WTC11 (cell line): ENCODE data around the gene GSN. TPM values are rescaled to one million over a fixed set of nuclear protein-coding genes. Genes with fewer than 3 reads are reported as not detected.

ENCODE experiments used
- ATAC-seq: fragments of 200-7000 bp; cut with Tn5 transposase; 2 replicates; pipeline ENCODE4 v1.10.0; 2021; ENCODE audit warnings: mild to moderate bottlenecking, moderate library complexity
- CTCF ChIA-PET: fragments of 300-600 bp; sonication (Branson Sonifier 250); formaldehyde crosslinking; loops from one replicate; lab custom pipeline; 2021; ENCODE audit warnings: antibody characterized with exemption; lab: Charles Lee
- POLR2A ChIA-PET: fragments of 350-600 bp; sonication (Branson Sonifier 250); formaldehyde crosslinking; loops from one replicate; lab custom pipeline; 2021; ENCODE audit warnings: antibody characterized with exemption; lab: Charles Lee
- DNase-seq: peaks from one replicate; pipeline ENCODE4 v3.0.0; 2021; ENCODE audit warnings: low spot score
- H3K27ac Mint-ChIP-seq: 2 replicates; pipeline ENCODE4 v1.8.0; 2021; ENCODE audit warnings: mixed read lengths
- H3K27me3 Mint-ChIP-seq: 2 replicates; pipeline ENCODE4 v1.8.0; 2021; ENCODE audit warnings: low read depth, mild to moderate bottlenecking, moderate library complexity, mixed read lengths
- H3K36me3 Mint-ChIP-seq: 2 replicates; pipeline ENCODE4 v1.8.0; 2021; ENCODE audit warnings: mixed read lengths
- H3K4me1 Mint-ChIP-seq: 2 replicates; pipeline ENCODE4 v1.8.0; 2022; ENCODE audit warnings: mixed read lengths
- H3K4me3 Mint-ChIP-seq: 2 replicates; pipeline ENCODE4 v1.8.0; 2021; ENCODE audit warnings: mild to moderate bottlenecking, moderate library complexity, mixed read lengths
- H3K9me3 Mint-ChIP-seq: 2 replicates; pipeline ENCODE4 v1.8.0; 2021; ENCODE audit warnings: mixed read lengths
- ATF1 ChIP-seq: sonication (generic); formaldehyde crosslinking; IDR thresholded peaks from 2 replicates; pipeline ENCODE4 v1.8.1; 2023; ENCODE audit warnings: mild to moderate bottlenecking, moderate library complexity, missing genetic modification reagents
- ATF3 ChIP-seq: sonication (generic); formaldehyde crosslinking; conservative IDR thresholded peaks from 2 replicates; pipeline ENCODE4 v1.8.1; 2022; ENCODE audit warnings: mild to moderate bottlenecking, missing genetic modification reagents
- CDX4 ChIP-seq: fragments of 250-450 bp; sonication (Bioruptor Pico); IDR thresholded peaks from 2 replicates; pipeline ENCODE4 v1.9.0; 2021; ENCODE audit warnings: moderate library complexity, mild to moderate bottlenecking, inconsistent platforms, borderline replicate concordance
- CREB1 ChIP-seq: sonication (generic); formaldehyde crosslinking; IDR thresholded peaks from 2 replicates; pipeline ENCODE4 v1.8.0; 2023; ENCODE audit warnings: mild to moderate bottlenecking, missing genetic modification reagents
- CREM ChIP-seq: sonication (generic); formaldehyde crosslinking; IDR thresholded peaks from 2 replicates; pipeline ENCODE4 v1.8.1; 2022; ENCODE audit warnings: mild to moderate bottlenecking, missing genetic modification reagents, moderate library complexity
- ETV6 ChIP-seq: sonication (generic); formaldehyde crosslinking; IDR thresholded peaks from 2 replicates; pipeline ENCODE4 v1.8.1; 2022; ENCODE audit warnings: mild to moderate bottlenecking, missing genetic modification reagents
- GABPB1 ChIP-seq: sonication (generic); formaldehyde crosslinking; IDR thresholded peaks from 2 replicates; pipeline ENCODE4 v1.8.1; 2023; ENCODE audit warnings: mild to moderate bottlenecking, missing genetic modification reagents
- JAZF1 ChIP-seq: fragments of 250-450 bp; sonication (Bioruptor Pico); IDR thresholded peaks from 2 replicates; pipeline ENCODE4 v1.9.0; 2021; ENCODE audit warnings: moderate library complexity, mild to moderate bottlenecking, inconsistent platforms
- NR1H2 ChIP-seq: sonication (generic); formaldehyde crosslinking; IDR thresholded peaks from 2 replicates; pipeline ENCODE4 v1.9.0; 2021; ENCODE audit warnings: mild to moderate bottlenecking, moderate library complexity, missing genetic modification reagents
- NR2C2 ChIP-seq: sonication (generic); formaldehyde crosslinking; IDR thresholded peaks from 2 replicates; pipeline ENCODE4 v1.8.0; 2022; ENCODE audit warnings: mild to moderate bottlenecking, missing genetic modification reagents
- PRRX2 ChIP-seq: fragments of 250-450 bp; sonication (Bioruptor Pico); IDR thresholded peaks from 2 replicates; pipeline ENCODE4 v1.8.0; 2021; ENCODE audit warnings: mild to moderate bottlenecking
- SMAD3 ChIP-seq: sonication (generic); formaldehyde crosslinking; IDR thresholded peaks from 2 replicates; pipeline ENCODE4 v1.8.0; 2022; ENCODE audit warnings: missing genetic modification reagents, mild to moderate bottlenecking, borderline replicate concordance
- USF2 ChIP-seq: sonication (generic); formaldehyde crosslinking; IDR thresholded peaks from 2 replicates; pipeline ENCODE4 v1.8.1; 2023; ENCODE audit warnings: mild to moderate bottlenecking, missing genetic modification reagents, moderate library complexity
- ZNF121 ChIP-seq: sonication (generic); formaldehyde crosslinking; IDR thresholded peaks from 2 replicates; pipeline ENCODE4 v1.8.0; 2023; ENCODE audit warnings: missing genetic modification reagents
- ZNF138 ChIP-seq: sonication (generic); formaldehyde crosslinking; conservative IDR thresholded peaks from 2 replicates; pipeline ENCODE4 v1.8.1; 2022; ENCODE audit warnings: mild to moderate bottlenecking, moderate library complexity, missing genetic modification reagents
- ZNF317 ChIP-seq: sonication (generic); formaldehyde crosslinking; IDR thresholded peaks from 2 replicates; pipeline ENCODE4 v1.8.1; 2023; ENCODE audit warnings: low read depth, mild to moderate bottlenecking, moderate library complexity, missing genetic modification reagents, borderline replicate concordance
- ZNF396 ChIP-seq: fragments of 250-450 bp; sonication (Bioruptor Pico); IDR thresholded peaks from 2 replicates; pipeline ENCODE4 v1.8.0; 2021; ENCODE audit warnings: mild to moderate bottlenecking, moderate library complexity, borderline replicate concordance
- ZNF416 ChIP-seq: fragments of 250-450 bp; sonication (Bioruptor Pico); IDR thresholded peaks from 2 replicates; pipeline ENCODE4 v1.9.0; 2021; ENCODE audit warnings: mild to moderate bottlenecking, inconsistent platforms
- ZNF671 ChIP-seq: fragments of 250-450 bp; sonication (Bioruptor Pico); IDR thresholded peaks from 2 replicates; pipeline ENCODE4 v1.8.0; 2021; ENCODE audit warnings: mild to moderate bottlenecking
- total RNA-seq: library from RNA; stranded (reverse); gene quantifications from 3 replicates; pipeline ENCODE4 v1.2.3, GENCODE V29; 2021
- TF ChIP-seq, protein P1 (sequence below): fragments of 250-450 bp; sonication (Bioruptor Pico); IDR thresholded peaks from 2 replicates; pipeline ENCODE4 v1.9.0; 2021; ENCODE audit warnings: mild to moderate bottlenecking
- TF ChIP-seq, protein P2 (sequence below): fragments of 200-600 bp; IDR thresholded peaks from 2 replicates; pipeline ENCODE4 v1.8.0; 2022; ENCODE audit warnings: antibody characterized with exemption
- TF ChIP-seq, protein P3 (sequence below): fragments of 250-450 bp; sonication (Bioruptor Pico); IDR thresholded peaks from 2 replicates; pipeline ENCODE4 v1.9.0; 2021; ENCODE audit warnings: mild to moderate bottlenecking

GSN gene
- total RNA-seq, 1 experiment from 2014 or later: 47.0 TPM

DNA sequence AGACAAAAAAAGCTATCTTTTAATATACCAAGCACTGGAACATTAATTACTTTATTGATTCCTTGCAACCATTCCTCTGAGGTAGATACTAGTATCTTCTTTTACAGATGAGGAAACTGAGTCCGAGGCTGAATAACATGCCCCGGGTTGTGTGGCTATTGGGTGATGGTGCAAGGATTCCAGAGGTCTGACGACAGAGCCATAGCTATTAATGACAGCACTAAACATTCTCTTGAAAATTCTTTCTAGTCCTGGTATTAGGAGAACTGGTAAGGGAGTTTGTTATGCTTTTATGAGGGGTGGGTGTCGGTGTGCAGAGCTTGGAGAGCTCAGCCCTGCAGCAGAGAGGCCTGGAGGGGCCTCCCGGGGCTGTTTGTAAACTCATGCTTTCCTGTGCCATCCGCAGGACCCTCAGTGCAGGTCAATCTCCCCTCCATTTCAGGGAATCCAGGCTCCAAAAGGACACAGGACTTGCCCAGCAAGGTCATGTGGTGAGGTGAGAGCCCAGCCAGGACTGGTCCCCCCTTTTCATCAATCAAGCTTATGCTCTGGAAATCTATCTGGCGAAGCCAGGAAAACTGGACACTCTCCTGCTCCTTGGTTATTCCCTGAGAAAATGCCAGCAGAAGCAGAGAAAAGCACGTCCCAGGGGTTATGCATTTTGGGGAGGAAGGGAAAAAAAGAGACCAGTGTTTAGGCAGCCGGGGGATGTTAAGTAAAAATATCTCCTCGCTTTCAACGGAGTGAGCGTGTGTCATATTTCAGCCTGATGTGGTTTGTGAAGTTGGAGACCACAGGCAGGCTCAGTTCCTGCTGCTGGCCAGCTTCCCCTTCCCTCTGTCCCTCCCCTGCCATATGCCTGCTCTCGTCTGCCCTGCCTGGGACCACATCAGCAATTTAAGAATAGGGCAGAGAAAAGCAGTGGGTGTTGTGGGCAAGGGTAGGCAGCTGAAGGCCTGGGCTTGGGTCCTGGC, 3.7 kb downstream of the GSN start:
- TF ChIP-seq, protein P1, sequence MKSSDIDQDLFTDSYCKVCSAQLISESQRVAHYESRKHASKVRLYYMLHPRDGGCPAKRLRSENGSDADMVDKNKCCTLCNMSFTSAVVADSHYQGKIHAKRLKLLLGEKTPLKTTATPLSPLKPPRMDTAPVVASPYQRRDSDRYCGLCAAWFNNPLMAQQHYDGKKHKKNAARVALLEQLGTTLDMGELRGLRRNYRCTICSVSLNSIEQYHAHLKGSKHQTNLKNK (CRISPR knock-in tag): no peak
- TF ChIP-seq USF2: no peak
- no peak for TF ChIP-seq NR2C2 (CRISPR knock-in tag)
- TF ChIP-seq NR1H2 (CRISPR knock-in tag): no peak
- TF ChIP-seq JAZF1 (CRISPR knock-in tag): no peak
- TF ChIP-seq, protein P2, sequence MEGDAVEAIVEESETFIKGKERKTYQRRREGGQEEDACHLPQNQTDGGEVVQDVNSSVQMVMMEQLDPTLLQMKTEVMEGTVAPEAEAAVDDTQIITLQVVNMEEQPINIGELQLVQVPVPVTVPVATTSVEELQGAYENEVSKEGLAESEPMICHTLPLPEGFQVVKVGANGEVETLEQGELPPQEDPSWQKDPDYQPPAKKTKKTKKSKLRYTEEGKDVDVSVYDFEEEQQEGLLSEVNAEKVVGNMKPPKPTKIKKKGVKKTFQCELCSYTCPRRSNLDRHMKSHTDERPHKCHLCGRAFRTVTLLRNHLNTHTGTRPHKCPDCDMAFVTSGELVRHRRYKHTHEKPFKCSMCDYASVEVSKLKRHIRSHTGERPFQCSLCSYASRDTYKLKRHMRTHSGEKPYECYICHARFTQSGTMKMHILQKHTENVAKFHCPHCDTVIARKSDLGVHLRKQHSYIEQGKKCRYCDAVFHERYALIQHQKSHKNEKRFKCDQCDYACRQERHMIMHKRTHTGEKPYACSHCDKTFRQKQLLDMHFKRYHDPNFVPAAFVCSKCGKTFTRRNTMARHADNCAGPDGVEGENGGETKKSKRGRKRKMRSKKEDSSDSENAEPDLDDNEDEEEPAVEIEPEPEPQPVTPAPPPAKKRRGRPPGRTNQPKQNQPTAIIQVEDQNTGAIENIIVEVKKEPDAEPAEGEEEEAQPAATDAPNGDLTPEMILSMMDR: no peak
- TF ChIP-seq ATF3 (CRISPR knock-in tag): no peak
- TF ChIP-seq ZNF671 (CRISPR knock-in tag): no peak
- no peak for TF ChIP-seq CREM (CRISPR knock-in tag)
- no peak for TF ChIP-seq ZNF396
- TF ChIP-seq ZNF416: no peak
- TF ChIP-seq ZNF121 (CRISPR knock-in tag): no peak
- no peak for TF ChIP-seq PRRX2 (CRISPR knock-in tag)
- no peak for TF ChIP-seq ZNF138 (CRISPR knock-in tag)
- TF ChIP-seq, protein P3, sequence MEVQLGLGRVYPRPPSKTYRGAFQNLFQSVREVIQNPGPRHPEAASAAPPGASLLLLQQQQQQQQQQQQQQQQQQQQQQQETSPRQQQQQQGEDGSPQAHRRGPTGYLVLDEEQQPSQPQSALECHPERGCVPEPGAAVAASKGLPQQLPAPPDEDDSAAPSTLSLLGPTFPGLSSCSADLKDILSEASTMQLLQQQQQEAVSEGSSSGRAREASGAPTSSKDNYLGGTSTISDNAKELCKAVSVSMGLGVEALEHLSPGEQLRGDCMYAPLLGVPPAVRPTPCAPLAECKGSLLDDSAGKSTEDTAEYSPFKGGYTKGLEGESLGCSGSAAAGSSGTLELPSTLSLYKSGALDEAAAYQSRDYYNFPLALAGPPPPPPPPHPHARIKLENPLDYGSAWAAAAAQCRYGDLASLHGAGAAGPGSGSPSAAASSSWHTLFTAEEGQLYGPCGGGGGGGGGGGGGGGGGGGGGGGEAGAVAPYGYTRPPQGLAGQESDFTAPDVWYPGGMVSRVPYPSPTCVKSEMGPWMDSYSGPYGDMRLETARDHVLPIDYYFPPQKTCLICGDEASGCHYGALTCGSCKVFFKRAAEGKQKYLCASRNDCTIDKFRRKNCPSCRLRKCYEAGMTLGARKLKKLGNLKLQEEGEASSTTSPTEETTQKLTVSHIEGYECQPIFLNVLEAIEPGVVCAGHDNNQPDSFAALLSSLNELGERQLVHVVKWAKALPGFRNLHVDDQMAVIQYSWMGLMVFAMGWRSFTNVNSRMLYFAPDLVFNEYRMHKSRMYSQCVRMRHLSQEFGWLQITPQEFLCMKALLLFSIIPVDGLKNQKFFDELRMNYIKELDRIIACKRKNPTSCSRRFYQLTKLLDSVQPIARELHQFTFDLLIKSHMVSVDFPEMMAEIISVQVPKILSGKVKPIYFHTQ: no peak
- no peak for TF ChIP-seq SMAD3
- no peak for TF ChIP-seq GABPB1 (CRISPR knock-in tag)
- Mint-ChIP-seq H3K4me1 (peaks cover 47% of the 10 kb centered on the region), H3K27ac (no peak overlapping the region), H3K4me3 (no peak overlapping the region), H3K27me3 (peaks cover 31% of the 10 kb centered on the region), H3K9me3 (no peaks in the 10 kb centered on the region), H3K36me3 (no peaks in the 10 kb centered on the region)
- DNase-seq (no peak), ATAC-seq (no peak)
- ChIA-PET CTCF (interaction anchor here (1.4 to 1.5 kb wide), 2 partner anchors 10 to 11 kb away, joined by 3 to 6 read pairs; no protein-coding TSS in a partner anchor), POLR2A (interaction anchor here (0.6 kb wide), 1 partner anchor 778 kb away, joined by 4 read pairs; no protein-coding TSS in a partner anchor)

DNA sequence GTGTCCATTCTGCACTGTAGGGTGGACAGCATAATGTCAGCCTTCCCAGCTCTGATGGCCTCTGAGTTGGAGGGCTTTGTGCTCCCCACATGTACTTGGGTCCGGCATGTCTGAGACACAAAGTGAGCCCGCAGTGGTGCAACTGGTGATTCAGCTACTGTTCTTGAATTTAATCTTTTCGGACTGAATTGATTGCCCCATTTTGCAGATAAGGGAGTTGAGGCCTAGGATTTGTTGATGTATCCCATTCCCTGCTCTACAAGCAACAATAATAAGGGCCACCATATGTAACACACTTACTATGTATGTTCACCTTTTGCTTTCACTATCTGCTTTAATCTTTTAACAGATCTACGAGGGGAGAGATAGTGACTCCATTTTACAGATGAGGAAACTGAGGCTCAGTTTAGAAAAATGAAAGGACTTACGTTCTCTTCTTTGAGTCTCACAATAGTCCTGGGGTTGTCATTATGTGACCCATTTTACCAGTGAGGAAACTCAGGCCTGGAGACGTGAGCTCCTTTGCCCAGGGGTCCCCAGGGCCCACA, 4.5 kb downstream of the GSN start:
- Mint-ChIP-seq H3K27me3 (peaks cover 22% of the 10 kb centered on the region), H3K9me3 (no peaks in the 10 kb centered on the region), H3K27ac (no peak overlapping the region), H3K4me3 (no peak overlapping the region), H3K36me3 (no peaks in the 10 kb centered on the region), H3K4me1 (peaks cover 40% of the 10 kb centered on the region)
- ChIA-PET POLR2A (no interaction called here), CTCF (no interaction called here)
- no peak for DNase-seq
- ATAC-seq: no peak
- TF ChIP-seq ZNF317 (CRISPR knock-in tag): no peak
- TF ChIP-seq JAZF1 (CRISPR knock-in tag): no peak
- TF ChIP-seq, protein P3: no peak
- TF ChIP-seq ATF1 (CRISPR knock-in tag): no peak
- no peak for TF ChIP-seq ETV6 (CRISPR knock-in tag)
- TF ChIP-seq CREB1: no peak
- TF ChIP-seq CDX4: no peak
- TF ChIP-seq, protein P1 (CRISPR knock-in tag): no peak
